Hematopoietic multipotent progenitor cell treated with erythropoietin and hydrocortisone succinate and interleukin-3 and kit ligand, for 15 days (in vitro differentiated cells): ENCODE results near the gene NRSN2.
"Not testable (repeated sequence)": the region's sequence is repeated elsewhere in the genome, so short reads cannot be mapped to it uniquely, and the experiment has no call there.

Experiments
- DNase-seq: peaks from one replicate; pipeline ENCODE4 v3.0.0-alpha.2; 2015; ENCODE audit warnings: low spot score

The NRSN2 gene

DNA sequence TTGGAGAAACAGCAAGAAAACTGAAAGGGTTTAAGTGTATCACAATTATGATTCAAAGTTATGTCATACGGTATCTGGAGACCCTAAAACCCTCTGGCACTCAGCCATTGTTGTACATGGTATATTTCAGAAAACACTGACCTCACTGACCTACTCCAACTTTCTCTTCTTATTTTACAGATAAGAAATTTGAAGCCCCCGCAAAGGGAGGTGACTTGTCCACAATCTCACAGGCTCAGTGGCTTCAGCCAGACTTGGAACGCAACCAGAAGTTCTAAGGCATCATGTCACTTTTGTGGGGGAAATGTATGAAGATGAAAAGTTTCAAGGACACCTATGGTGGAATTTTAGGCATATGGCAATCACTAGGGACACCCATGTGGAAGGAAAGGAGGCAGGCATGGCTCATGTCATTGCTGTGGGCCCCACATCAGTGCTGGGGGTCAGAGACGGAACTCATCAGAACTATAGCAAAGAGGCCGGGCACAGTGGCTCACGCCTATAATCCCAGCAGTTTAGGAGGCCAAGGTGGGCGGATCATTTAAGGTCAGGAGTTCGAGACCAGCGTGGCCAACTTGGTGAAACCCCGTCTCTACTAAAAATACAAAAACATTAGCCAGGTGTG lies 28.5 kb downstream of the NRSN2 start:
- DNase-seq: no peak

DNA sequence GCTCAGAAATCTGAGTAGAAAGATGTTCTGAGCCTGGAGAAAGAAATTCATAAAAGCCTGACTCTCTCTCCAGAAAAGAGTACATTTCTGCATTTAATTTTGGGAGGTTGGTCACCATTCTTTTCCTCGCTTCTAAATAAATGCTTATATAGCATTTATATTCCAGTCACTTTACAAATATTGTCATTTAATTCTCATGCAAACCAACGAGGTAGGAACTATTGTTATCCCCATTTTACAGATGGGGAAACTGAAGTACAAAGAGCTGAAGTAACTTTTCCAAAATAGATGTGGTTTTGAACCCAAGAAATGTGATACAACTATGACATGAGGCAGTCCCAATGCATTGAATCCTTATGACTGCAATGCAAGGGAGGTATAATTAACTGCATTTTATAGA lies 29.2 kb downstream of the NRSN2 start:
- no peak for DNase-seq

DNA sequence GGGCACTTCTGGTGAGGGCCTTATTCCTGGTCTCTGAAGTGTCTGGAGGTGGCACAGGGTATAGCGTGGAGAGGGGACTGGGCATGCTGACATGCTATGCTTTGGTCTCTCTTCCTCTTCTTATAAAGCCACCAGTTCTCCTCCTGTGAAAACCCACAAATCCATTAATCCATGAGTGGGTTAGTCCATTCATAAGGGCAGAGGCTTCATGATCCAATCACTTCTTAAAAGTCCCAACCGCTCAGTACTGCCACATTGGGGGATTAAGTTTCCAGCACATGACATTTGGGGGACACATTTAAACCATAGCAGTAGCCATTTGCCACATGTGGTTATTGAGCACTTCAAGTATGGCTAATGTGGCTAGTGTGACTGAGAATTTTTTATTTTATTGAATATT lies 29.8 kb downstream of the NRSN2 start:
- no peak for DNase-seq

GRCh38 chr20:377578-377977 lies 30.7 kb downstream of the NRSN2 start:
- not testable (repeated sequence) for DNase-seq

GRCh38 chr20:378961-379336 lies 32.0 kb downstream of the NRSN2 start:
- no peak for DNase-seq

DNA sequence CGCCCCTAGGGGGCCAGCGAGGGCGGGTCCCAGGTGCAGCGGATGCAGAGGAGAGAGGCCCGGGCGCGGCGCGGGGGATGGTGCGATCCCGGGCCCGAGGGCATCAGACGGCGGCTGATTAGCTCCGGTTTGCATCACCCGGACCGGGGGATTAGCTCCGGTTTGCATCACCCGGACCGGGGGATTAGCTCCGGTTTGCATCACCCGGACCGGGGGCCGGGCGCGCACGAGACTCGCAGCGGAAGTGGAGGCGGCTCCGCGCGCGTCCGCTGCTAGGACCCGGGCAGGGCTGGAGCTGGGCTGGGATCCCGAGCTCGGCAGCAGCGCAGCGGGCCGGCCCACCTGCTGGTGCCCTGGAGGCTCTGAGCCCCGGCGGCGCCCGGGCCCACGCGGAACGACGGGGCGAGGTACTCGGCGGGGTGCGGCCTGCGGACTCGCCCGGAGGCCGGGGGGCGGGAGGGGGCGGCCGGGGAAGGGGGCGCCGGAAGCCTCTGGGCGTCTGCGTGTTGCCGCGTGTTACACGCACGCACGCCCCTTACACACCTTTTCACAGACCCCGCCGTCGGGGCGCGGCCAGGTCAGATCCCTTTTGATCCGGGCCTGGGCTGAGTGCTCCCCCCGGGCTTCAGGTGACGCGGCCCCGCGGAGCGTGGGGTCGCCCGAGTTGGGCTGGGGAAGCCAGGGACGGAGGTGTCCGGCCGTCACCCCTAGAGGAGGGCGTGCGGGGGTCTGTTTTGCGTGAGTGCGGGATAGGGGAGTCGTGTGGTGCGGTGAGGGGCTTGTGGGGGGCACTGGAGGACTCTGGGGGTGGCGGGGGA lies 34.1 kb downstream of the NRSN2 start:
- DNase-seq: peak; percentile 16

- peak; percentile 34 for DNase-seq
Measured at GRCh38 chr20:381581-382290, 34.8 kb downstream of the NRSN2 start.

DNA sequence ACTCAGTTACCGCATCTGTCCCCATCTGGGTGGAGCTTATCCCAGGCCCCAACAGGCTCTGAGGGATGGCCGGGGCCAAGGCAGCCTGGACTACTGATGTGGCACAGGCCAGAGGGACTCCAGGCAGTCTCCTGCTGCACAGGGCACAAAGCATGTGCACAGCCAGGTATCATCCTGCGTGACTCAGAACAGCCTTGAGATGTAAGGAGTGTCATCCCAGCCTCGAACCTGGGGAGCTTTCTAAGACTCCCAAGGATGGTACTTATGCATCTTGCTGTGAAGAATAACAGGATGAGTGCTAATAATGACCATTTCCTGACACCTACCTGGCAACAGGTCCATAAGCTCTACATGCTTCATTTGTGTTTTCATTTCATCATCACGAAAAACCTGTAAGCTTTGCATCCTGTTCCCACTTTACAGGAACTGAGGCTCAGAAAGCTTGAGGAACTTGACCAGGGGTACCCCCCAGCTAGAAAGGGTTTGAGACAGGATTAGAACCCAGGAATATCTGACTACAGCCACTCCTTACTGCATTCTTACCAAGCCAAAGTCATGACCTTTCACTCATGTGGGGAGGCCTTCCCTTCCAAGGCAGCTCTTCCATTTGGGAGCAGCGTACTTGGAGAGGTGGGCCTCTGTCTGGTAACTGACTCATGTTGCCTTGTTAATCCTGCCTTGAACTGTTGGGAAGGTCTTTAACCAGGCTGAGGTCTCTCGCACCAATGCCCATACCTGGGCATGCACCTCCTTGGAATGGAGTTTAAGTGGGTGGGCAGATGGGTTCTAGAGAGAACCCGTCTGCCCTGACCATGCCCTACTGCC lies 35.6 kb downstream of the NRSN2 start:
- DNase-seq: no peak

GRCh38 chr20:383889-384288 lies 37.0 kb downstream of the NRSN2 start:
- DNase-seq: no peak

DNA sequence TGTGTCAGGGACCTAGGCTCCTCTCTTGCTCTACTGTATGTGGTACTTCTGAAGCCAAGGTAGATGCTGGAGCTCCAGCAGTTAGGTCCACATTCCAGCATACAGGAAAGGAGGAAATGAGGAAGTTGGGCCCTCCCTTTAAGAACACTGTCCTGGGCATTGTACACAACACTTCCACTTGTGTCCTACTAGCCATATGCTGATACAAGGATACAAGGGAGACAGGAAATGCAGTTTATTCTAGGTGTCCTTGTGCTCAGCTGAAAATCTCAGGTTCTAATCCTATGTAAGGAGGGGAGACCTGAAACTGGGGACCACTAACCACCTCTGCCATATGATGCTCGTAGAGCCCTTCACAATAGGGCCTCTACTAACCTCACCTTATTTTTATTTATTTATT lies 37.8 kb downstream of the NRSN2 start:
- no peak for DNase-seq

DNA sequence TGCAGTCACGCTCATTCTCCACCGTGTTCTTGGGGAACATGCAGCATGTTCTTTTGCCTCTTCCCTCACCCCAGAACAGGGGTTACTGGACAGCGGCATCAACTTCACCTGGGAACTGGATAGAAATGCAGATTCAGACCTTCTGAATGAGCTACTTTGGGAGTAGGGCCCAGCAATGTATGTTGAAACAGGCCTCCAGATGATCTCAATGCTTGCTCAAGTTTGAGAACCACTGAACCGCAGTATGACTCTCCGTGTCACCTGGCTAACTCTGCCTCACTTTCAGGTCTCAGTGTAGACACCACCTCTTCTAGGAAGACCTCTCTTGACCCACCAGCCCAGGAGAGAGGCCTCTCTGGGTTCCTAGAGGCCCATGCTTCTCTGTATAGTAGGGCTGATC lies 38.5 kb downstream of the NRSN2 start:
- DNase-seq: no peak

GRCh38 chr20:386634-387033 lies 39.7 kb downstream of the NRSN2 start:
- not testable (repeated sequence) for DNase-seq

GRCh38 chr20:387520-387919 lies 40.6 kb downstream of the NRSN2 start:
- DNase-seq: no peak

- no peak for DNase-seq
Measured at GRCh38 chr20:388034-388994, 41.4 kb downstream of the NRSN2 start.

DNA sequence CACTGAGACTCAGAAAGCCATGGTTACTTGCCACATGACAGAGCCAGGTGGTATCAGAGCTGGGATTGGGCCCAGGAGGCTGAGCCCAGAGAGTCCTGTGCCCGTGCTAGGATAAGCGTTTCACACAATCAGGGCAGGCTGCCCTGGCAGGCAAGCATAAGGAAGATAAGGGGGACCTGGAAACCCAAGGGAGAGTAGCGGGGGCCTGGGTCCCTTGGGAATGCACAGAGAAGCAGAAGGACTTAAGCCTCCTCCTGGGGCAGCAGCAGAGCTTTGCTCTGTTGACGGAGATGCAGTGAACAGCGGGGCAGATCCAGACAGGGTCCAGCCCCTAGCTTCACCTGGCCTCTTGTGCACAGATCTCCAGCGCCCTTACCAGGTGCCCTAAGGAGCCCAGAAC lies 42.3 kb downstream of the NRSN2 start:
- no peak for DNase-seq

DNA sequence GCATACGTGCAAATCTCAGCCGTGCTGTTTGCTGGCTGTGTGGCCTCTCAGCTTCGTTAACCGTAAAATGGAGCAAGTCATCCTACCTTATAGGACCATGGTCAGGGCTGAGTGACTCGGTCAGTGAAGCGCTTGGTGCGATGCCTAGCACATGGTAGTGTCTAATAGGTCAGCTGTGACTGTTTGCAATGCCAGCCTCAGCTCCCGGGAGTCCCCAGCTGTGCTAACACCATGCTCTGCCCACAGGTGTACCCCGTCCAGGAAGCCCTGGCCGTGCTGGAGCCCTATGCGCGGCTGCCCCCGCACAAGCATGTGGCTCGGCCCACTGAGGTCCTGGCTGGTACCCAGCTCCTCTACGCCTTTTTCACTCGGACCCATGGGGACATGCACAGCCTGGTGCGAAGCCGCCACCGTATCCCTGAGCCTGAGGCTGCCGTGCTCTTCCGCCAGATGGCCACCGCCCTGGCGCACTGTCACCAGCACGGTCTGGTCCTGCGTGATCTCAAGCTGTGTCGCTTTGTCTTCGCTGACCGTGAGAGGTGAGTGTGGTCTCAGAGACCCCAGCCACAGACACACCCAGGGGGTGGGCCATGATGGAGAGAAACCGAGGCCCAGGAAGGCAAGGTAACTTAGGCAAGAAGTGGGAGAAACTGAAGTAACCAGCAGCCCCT lies 44.3 kb downstream of the NRSN2 start:
- no peak for DNase-seq

DNA sequence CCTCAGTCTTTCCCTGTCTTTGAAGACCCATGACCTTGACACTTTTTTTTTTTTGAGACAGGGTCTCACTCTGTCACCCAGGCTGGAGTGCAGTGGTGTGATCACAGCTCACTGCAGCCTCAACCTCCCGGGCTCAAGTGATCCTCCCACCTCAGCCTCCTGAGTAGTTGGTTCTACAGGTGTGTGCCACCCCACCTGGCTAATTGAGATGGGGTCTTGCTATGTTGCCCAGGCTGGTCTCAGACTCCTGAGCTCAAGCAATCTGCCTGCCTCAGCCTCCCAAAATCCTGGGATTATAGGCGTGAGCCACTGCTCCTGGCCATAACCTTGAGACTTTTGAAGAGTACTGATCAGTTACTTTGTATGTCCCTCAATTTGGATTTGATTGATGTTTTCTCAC lies 46.4 kb downstream of the NRSN2 start:
- not testable (repeated sequence) for DNase-seq

GRCh38 chr20:396252-396618 lies 49.3 kb downstream of the NRSN2 start:
- DNase-seq: no peak

- DNase-seq: no peak
Measured at GRCh38 chr20:396619-397431, 49.9 kb downstream of the NRSN2 start.
